Retina (tissue), 1 donor: ENCODE results near the gene MTHFD2.
"Not testable (repeated sequence)": the region's sequence is repeated elsewhere in the genome, so short reads cannot be mapped to it uniquely, and the experiment has no call there.

Experiments
- DNase-seq: peaks from one replicate; pipeline ENCODE4 v3.0.0-alpha.2; 2016

Gene MTHFD2

DNA sequence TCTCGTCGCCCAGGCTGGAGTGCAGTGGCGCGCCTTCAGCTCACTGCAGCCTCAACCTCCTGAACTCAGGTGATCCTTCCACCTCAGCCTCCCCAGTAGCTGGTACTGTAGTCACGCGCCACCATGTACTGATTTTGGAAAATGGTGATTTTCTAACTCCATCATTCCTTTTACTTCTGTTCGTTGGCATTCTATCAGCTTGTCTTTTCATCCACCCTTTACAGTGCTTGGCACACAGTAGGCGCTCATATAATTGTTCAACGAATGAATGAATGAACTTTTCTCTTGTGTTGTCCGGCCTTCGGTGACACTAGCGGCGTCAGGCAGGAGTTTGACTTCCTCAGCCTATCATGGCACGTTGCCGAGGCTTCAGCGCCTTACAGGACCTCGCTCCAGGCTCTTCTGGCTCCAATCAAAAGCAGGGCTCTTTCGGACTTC, 373 bp upstream of the MTHFD2 start:
- no peak for DNase-seq

DNA sequence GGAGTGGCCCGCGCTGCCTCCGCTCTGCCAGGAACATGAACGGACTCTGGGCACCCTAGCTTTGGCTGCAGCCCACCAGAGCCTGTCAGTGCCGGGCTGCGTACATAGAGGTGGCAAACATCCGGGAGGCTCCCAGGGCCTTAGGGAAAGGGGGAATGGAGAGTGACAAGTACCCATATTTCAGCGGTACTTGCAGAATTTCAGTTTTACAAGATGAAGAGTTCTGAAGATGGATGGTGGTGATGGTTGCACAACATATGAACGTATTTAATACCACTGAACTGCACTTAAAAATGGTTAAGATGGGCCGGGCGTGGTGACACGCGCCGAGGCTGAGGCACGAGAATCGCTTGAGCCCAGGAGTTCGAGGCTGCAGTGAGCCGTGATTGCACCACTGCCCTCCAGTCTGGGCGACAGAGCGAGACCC, 873 bp downstream of the MTHFD2 start:
- no peak for DNase-seq

DNA sequence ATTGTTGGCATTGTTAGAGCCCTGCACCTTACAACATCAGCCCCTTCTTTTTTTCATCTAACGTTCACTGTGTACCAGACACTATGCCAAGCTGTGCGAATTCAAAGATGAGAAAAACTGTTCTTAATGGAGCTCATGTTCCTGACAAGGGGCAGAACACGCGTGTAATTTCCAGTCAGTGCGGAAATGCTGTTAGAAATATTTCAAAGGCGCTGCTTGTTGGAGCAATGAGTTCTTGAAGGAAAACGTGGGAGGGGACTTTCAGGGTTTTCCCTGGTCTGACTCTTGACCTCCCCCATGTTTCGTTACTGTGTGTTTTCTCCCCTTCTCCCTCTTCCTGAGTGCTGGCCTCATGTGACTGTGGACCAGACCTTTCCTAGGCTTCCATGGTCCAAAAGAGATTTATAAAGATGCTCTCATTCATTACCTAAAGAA, 1.5 kb downstream of the MTHFD2 start:
- DNase-seq = no peak

DNA sequence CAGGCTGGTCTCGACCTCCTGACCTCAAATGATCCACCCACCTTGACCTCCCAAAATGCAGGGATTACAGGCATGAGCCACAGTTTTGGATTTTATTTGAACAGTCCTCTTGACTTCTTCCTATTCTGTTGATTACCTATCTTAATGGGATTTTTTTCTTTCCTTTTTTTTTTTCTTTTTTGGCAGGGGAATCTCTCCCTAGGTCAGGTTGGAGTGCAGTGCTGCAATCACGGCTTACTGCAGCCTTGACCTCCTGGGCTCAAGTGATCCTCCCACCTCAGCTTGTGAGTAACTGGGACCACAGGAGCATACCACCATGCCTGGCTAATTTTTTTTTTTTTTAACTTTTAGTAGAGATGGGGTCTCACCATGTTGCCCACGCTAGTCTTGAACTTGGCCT, 2.8 kb downstream of the MTHFD2 start:
- DNase-seq = no peak

DNA sequence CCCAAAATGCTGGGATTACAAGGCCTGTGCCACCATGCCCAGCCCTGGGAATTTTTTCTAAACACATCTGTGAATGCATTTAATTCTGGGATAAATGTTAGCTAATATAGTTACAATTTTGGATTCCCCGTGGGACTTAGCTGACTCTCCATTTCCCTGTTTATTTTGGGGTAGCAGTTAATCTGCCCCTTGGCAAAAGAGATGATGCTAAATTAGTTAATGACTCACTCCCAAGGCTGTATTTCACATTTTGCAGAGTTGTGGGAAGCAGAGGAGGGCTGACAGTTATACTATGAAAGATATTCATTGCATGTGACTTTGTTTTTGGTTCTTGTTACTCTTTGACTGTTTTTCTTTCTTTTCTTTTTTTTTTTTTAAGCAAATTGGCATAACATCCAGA, 3.2 kb downstream of the MTHFD2 start:
- no peak for DNase-seq

DNA sequence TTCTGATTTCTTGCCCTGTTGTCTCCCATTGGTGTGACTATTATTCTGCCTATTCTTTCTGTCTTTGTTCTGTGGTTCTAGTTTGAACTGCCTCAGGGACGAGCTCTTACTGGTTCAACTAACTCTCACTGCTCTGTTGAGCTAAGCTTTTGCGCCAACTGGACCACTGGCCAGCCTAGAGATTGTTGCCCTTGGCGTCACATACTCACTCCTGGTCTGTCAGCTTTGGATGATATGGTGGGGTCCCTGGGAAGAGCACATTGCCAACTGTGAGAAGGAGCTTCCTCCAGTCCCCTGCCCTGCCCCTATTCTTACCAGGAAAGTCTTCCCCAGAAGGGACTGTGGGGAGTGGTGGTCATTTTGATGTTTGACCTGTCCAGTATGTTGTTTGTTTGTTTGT, 6.0 kb downstream of the MTHFD2 start:
- DNase-seq = no peak

DNA sequence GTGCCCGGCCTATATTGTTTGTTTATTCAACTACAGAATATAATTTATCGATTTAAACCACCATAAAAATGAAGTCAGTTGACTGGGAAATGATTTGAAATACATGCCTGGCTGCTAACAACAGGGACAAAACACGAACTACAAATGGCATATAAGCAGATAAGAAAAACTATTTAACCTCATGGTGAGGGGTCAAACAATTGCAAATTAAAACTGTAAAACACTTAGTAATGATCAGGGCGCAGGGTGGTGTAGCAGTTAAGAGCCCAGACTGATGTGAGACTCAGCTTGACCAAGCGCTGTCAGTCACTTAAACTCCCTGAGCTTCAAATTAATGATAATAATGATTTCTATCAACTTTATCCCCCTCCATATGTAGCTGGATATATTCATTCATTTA, 6.7 kb downstream of the MTHFD2 start:
- no peak for DNase-seq

DNA sequence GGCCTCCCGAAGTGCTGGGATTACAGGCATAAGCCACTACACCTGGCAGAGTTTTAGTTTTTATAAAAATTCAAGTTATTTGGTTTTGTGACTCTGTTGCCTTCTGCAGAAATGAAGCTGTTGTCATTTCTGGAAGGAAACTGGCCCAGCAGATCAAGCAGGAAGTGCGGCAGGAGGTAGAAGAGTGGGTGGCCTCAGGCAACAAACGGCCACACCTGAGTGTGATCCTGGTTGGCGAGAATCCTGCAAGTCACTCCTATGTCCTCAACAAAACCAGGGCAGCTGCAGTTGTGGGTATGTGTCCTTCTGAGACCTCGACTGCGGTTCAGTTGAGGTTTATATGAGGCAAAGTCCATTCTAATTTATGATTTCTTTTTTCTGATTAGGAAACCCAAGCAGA, 7.2 kb downstream of the MTHFD2 start:
- no peak for DNase-seq

DNA sequence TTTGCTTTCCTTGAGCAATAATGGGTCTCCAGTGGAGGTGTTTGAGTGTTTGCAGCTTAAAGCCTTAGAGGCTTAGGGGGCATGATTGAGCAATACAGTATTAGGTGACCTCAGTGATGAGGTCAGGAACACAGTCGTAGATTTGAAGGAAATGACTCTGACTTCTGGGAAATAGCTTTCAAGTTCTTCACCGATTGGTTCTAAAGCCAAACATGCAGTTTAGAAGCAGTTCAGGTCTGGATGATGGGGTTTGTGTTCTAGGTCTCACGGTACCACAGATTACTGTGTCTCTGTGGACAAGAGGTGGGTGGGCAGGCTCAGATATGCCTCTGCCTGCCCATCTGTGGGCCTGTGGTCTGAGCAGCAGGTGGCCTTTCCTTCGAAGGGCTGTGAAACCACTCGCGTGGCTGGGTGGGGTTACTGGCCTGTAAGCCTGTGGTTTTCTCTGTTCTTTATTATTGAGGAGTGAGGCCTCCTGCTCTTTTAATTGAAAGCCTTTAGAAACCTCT, 7.8 kb downstream of the MTHFD2 start:
- no peak for DNase-seq

DNA sequence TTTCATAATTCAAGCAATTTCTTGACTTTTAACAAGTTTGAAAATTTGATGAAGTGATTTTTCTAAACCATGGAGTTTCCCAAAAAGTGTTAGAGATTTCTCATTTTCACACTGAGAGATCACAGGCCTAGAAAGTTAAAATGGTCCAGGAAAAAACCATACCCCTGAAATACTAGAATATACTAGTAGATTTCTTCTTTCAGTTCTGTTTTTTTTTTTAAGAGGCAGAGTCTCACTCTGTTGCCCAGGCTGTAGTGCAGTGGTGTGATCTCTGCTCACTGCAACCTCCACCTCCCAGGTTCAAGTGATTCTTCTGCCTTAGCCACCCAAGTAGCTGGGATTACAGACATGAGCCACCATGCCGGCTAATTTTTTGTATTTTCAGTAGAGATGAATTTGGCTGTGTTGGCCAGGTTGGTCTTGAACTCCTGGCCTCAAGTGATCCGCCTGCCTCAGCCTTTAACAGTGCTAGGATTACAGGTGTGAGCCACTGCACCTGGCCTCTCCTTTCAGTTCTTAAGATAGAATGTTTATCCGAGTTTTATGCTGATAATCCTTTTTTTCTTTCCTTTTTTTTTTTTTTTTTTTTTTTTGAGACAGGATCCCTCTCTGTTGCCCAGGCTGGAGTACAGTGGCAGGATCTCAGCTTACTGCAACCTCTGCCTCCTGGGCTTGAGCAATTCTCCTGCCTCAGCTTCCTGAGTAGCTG, 14.4 kb downstream of the MTHFD2 start:
- no peak for DNase-seq

DNA sequence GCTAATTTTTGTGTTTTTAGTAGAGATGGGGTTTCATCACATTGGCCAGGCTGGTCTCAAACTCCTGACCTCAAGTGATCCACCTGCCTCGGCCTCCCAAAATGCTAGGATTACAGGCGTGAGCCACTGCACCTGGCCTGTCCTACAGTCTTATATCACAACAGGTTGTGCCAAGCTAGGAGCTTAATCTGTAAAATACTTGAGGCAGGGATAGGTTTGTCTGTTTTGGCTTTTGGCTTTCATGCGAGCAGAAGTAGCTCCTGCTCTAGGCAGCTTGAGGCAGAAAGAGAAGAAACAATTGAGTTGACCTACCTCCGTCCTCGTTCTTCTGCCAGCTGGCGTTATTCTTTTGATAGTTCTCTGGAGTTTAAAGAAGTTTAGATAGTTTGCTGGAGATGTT, 17.4 kb downstream of the MTHFD2 start:
- not testable (repeated sequence) for DNase-seq

DNA sequence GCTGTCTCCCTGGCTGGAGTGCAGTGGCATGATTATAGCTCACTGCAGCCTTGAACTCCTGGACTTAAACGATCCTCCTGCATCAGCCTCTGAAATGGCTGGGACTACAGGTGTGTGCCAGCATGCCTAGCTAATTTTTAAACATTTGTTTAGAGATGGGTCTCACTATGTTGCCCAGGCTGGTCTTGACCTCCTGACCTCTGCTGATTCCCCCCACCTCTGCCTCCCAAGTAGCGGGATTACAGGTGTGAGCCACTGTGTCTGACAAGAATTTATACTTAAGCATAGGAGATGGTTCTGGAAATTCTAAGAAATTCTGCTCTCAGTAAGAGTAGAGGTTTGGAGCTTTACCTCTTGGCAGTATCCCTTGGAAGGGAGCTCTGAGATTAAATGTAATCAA, 18.2 kb downstream of the MTHFD2 start:
- DNase-seq = no peak

DNA sequence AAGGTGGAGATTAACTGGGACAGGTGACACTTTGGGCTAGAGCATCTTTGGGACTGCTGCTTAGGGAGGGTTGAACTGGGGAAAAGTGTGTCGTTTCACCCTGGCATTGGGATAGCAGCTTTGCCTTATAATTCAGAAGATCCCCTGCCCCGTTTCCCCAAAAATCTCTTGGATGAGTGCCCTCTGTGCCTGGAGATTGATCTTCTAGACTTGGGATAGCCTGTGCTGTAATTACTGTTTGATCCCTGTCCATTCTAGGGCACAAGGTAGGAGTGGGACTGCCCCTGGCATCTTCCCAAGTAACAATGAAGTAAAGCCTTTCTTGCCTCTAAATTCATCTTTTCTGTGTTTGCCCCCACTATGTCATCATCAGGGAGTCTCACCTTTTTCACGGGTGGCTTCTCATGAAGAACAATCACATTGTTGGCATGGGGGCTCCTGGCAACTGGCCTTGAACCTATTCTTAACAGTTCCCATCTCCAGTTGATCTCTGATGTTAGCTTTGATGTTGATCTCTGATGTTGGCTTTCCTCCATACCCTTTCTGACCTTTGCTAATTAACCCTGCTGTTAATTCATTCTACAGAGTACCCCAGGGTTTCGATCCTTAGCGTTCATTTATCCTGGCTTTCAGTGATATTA, 21.6 kb downstream of the MTHFD2 start:
- DNase-seq = no peak

DNA sequence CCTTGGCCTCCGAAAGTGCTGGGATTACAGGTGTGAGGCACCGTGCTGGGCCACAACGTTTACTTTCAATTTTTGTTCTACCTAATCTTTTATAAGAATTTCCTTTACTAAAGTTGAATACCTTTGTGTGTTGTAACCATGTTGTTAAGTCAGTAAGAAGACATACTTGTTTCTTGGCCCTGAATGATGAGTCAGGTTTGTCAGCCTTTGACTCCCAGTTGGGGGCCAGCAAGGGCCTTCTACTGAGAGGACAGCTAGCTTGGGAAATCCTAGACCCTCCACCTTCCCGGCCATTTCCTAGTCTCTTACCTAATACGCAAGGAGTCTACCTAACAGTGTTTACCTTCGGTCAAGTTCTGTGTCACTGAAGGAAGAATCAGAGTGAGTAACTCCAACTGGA, 22.7 kb downstream of the MTHFD2 start:
- DNase-seq = no peak

DNA sequence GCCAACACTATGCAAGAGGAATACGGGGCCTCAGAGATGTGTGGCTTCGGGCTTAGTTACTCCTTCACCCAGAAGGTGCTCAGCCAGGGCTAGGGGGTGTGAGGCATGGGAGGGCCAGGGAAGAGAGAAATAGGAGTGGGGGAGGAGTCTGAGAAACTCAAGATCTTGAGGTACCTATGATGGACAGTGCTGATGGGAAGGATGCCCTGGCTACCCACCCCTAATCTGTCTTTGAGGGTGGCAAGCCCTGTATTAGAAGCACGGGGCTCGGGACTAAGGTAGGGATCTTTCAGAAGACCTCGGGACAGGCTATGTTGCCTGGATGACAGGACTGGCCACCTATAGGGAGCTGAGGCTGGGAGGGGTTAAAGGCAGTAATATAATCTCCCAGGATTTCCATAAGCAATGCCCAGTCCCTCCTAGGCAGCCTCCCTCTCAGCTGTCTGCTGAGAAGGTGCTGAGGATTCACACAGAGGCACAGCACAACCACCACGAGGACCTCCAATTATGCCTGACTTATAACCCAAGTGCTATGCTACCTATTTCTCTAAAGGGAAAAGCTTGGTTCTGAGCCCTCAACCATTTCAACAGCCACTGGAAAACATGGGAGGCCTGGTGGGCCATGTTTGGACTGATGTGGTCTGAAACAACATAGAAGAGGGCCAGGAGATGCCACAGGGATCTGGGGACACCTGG, 23.3 kb downstream of the MTHFD2 start:
- no peak for DNase-seq

DNA sequence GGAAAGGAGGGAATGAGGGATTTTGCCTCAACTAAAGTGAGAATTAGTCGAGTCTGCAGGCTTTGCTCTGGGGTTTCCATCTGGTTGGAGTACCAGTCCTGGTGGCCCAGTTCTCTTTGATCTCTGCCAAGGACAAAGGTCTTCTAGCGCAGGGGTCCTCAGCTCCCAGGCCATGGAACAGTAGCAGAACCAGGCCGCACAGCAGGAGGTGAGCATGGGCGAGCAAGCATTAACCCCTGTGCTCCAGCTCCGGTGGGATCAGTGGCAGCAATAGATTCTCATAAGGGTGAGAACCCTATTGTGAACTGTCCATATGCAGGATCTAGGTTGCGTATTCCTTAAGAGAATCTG, 23.9 kb downstream of the MTHFD2 start:
- no peak for DNase-seq

DNA sequence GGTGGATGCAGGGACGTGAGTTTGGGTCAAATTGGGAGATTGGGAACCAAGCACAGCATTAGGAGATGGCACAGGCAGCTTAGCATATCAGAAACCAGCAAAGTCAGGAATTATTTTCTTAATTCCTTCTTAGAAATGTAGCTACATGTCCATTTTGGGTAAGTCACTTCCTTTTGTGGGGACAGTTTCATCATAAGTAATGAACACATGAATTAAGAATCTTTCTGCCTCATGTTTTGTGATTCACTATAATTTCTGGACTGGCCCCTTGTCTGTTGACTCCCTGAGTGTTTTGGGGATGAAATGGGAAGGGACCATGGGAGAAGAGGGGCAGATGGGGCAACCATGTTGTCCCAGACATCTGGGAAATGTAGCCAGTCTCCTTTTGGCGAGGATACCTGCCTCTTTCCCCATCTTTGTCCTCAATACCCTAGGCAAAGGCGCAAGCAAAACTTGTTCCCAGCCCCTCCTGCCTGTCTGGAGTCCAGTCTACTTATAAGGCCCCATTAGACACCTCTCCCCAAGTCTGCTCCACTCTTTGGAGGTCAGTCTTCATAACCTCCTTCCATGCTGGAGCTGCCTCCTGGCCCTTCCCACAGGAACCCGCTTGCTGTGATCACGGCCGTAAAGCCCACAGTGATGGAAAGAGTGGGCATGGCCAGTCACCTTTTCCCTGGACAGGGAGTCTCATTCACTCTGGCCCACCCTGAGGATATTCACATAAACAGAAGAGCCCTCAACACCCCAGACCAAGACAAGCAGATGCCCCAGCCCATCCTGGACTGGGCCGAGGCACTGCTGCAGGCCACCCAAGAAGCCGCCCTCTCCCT, 25.7 kb downstream of the MTHFD2 start:
- no peak for DNase-seq

DNA sequence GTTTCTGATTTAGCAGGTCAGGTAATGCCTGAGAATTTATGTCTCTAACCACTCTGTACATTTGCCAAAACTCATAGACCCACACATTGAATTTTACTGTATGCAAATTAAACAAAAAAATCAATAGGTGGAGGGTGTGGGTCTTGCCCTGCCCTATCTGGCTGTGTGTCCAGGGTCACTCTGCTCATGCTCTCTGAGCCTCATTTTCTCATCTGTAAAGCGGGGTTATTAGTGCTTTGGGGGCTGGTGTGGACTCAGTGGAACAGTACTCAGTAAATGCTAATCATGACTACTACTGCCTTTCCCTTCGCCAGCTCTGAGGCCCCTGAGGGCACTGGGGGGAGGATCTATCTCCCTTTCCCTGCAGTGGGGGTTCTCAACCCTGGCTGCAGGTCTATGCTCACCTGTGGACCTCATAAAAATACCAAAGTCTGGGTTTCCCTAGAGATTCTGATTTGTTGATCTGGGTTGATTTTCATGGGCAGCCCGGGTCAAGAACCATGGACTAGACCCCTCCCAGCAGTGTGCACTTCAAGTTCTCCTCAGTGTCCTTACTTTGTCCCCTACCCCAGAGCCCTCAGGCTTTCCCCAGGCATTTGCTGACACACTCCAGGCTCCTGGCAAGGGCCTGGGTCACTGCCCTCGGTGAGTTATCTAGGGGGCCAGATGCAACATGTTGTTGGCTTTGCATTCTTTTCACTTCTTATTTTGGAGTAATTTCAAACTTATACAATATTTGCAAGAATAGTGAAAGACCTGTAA, 27.5 kb downstream of the MTHFD2 start:
- DNase-seq = no peak

DNA sequence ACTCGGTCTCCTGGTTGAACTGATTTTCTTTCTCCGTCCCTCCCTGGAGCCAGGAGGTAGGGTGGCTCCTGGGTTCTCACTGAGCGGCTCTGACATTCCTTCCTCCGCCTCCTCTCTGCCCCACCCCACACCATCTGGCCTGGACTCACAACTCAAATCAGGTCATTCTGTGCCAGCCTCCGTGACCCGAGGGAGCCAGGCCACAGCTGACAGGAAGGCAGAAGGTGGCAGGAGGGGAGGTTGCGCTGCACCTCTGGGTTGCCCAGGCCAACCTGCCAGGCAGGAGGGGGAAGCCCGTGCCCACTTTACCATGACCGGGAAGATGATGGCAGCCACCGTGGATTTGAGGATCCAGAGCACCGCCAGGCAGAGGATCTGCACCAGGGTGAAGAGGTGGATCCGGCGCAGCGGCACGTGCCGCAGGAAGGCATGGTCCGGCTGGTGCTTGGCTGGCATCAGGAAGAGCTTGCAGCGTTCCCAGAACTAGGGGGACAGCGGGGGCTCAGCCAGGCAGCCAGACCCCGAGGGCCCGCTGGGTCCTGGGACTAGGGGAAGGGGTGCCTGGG, 28.3 kb downstream of the MTHFD2 start:
- peak; percentile 26 for DNase-seq

DNA sequence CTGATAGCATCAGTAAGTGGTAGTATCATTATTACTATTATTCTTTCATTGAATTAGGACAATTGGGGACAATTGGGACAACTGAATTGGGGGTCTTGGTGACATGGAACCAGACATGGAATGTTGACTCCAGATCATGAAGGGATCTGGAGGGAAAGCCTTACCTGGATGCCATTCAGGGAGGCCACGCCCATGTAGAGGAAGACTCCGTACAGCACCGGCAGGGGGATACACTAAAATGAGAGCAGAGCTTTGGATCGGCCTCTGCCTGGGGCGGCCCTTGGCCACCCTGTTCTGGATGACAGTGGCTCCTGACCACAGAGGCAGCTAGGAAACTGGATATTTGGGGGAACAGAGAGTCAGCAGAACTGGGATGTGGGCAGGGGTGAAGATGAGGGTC, 29.2 kb downstream of the MTHFD2 start:
- DNase-seq = no peak

DNA sequence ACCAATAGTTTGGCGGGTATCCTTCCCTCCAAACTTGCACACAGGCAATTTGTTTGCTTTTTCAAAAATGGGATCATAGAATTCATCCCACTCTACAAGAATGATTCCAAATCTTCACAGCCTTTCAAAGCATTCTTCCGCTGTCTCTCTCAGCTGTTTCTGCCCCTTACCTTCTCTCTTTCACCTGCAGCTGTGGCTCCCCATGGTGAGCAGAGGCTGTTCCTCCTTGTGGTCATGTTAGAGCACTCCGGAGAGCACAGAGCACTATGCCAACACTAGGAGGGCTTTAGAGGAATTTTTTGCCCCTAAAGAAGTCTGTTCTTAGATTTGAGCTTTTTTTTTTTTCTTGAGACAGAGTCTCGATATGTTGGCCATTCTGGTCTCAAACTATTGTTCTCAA, 30.4 kb downstream of the MTHFD2 start:
- no peak for DNase-seq

DNA sequence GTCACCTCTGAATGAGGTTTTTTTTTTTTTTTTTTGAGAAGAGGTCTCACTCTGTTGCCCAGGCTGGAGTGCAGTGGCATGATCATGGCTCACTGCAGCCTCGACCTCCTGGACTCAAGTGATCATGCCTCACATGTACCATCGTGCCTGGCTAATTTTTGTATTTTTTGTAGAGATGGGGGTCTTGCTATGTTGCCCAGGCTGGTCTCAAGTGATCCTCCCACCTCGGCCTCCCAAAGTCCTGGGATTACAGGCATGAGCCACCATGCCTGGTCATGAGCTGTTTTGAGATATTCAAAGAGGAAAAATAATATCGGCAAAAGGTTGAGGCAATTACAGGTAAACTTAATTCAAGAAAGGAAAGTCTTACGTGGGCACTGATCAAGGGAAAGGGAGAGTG, 31.4 kb downstream of the MTHFD2 start:
- not testable (repeated sequence) for DNase-seq
